Activated gamma-delta T cell (primary cell): ENCODE data around the gene RSPH6A.
"Not testable (repeated sequence)": the region's sequence is repeated elsewhere in the genome, so short reads cannot be mapped to it uniquely, and the experiment has no call there.

ENCODE experiments used
- DNase-seq: peaks from one replicate; lab custom pipeline; 2025; lab: John Stamatoyannopoulos, UW

RSPH6A gene

DNA sequence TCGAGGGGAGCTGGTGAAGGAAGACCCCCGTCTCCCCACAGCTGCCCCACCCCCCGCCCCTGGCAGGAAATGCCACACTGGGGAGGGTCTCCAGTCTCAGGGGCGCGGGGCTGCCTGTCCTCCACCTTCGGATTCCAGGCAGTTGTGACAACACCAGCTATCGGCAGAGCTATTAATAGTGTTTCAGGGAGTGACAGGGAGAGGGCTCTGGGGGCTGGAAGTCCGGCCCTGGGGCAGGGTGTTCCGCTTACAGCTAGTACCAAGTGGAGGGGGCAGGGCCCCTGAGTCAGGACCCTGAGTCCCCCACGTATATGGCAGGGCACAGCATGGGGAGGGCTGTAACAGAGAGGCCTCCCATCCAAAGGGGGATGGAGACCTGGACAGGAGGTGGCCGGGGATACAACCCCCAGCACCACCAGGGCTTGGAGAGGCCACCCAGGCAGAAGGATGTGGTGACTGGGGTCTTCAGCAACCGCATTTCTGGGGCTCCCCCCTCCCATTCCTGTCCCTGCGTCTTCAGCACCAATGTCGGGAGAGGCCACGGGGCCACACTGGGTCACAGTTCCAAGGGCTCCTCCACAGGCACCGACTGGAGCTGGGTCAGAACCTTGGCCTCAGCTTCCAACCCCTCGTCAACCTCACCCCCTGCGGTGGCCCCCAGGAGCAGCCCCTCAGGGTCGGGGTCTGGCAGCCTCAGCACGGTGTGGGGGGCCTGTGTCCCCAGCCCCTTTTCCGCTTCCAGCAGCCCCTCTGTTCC, 50.0 kb downstream of the RSPH6A start:
- DNase-seq: no peak

DNA sequence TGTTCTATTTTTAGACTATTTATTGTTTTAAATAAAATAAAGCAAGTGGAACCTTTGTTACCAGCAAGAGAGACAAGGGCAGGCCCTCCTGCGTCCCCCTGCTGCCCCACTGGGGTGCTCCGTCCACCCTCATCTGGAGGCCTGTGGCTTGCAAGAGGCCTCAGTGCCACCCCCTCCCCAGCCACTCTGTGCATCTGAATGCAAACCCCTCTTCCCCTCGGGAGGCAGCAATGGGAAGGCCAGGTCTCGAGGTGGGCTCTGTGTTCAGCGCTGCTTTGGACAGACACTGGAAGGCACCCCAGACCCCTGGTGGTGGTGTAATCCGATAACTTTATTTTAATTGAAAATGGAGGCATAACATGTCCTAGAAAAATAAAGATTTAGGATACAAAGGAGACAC, 50.6 kb downstream of the RSPH6A start:
- DNase-seq: no peak

DNA sequence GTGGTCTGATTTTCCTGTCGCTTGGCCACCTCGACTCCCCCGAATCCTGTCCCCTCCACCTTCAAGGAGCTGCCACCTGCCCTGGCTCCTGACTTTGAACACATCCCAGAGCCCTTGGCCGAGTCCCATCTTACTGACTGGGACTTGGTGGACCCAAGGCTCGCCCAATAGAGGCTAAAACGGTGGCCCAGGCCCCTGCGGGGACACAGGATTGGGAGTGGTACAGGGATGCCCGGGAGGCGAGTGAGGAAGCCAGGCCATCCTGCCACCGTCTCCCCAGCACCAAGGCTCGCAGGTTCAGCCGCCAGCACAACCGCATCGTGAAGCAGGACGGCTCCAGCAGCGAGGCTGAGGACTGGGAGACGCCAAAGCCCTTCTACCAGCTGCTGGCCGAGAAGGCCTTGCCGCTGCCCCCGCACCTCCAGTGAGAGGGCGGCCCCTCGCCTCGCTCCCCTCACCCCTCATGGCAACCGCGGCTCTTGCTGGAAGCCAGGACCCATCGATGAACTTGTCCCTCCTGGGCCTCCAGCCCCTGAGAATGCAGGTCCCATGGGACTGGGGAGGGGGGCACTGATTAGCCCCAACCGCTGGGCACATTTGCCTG, 51.3 kb downstream of the RSPH6A start:
- no peak for DNase-seq

DNA sequence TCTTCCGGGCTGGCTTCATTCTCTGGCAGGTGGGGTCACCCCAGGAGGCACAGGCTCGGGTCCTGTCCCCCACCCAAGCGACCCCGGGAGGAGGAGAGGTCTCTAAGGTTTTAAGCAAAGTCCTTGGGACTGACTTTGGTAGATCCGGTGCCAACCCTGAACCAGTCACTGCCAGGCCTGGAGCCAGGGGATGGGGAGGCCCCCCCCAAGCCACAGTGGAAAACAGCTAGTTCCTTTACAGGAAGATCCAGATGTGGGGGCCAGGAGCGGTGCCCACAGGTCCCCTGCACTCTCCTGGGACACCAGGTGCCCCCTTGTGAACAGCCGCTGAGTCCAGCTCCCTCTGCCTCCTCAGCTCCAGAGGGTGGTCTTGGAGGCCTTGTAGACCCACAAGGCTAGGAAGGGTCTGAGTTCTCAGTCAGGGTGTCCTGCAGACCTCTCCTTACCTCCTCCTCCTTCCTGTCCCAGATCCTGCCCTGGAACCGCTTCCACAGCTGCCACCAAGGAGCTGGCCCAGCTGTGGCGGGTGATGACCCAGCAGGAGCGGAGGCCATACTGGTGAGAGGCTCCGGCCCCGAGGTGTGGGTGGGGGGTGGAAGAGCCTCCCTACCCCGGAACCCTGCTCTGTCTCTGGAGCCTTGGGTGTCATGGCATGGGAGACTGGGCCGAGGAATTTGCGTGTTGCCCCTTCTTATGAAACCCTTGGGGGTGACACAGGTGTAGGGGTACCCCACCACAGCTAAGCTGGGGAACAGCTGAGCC, 52.1 kb downstream of the RSPH6A start:
- DNase-seq: no peak

DNA sequence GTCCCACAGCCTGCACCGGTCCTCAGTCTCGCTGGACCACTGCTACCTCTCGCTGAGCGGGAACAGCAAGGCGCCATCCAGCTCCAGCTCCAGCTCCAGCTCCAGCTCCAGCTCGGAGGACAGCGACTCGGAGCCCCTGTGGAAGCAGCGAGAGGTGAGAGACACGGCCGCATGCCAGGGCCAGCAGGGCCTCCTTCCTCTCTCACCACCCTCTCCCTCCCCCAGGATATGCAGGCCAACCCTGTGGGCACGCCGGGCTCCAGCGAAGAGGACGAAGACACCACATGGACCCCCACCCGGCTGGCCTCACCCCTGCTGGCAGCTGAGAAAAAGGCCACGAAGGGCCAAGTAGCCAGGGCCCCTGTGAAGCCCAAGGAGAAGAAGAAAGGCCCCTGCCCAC, 53.4 kb downstream of the RSPH6A start:
- DNase-seq: no peak

DNA sequence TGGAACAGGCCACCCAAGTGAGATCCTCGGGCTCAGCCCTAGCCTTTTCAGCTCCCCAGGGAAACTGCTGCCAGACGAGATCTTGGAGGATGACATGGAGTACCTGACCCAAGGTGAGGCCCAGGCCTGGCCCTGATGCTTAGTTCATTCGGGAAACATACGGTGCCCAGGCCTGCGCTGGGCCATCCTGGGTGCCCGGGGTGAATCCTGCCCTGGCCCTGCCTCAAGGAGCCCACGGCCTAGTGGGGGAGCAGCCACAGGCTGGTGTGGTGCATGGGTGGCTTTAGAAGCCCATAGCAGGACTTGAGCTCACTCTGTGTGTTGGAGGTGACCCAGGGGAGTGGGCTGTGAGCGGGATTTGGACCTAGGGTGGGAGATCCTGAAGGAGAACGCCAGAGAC, 56.2 kb downstream of the RSPH6A start:
- DNase-seq: no peak

DNA sequence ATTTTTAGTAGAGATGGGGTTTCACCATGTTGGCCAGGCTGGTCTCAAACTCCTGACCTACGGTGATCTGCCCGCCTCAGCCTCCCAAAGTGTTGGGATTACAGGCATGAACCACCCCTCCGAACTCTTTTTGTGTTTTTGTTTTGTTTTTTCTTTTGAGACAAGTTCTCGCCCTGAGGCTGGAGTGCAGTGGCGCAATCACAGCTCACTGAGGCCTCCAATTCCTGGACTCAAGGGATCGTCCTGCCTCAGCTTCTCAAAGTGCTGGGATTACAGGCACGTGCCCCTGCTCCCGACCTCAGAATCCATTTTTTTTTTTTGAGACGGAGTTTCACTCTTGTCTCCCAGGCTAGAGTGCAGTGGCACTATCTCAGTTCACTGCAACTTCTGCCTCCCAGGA, 57.4 kb downstream of the RSPH6A start:
- DNase-seq: no peak

DNA sequence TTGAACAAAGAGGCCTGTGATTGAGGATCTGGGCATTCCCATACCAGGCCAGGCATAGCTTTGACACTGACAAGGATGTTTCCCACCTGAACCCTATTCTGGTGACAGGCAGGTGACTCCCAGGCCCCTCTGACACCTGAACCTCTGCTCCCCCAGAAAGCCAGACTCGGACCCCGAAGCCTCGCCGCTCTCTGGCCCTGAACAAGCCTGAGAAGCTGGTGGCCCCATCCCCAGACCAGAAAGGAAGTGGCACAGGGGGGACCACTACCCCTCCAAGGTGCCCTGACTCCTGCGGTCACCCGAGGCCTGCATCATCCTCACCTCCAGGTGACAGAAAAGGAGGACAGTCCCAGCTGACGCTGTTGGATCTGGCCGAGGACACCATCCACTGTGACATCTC, 60.8 kb downstream of the RSPH6A start:
- DNase-seq: no peak

DNA sequence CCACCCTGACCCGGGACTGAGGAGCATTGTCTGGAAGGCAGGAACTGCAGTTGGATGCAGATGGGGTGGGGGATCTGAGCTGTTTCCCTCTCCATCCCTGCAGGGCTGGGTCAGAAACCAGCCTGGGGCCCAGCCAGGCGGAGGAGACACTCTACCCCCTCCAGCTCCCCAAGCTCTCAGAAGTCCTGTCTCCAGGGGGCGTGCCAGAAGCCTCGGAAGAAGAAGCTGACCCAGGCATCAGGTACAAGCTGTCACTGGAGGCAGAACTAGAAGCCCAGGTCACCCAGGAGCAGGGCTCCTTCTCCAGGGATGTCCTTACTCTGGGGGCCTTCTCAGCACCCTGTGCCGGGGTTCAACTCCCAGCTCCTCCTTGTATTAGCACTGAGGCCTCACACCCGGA, 61.6 kb downstream of the RSPH6A start:
- DNase-seq: no peak

DNA sequence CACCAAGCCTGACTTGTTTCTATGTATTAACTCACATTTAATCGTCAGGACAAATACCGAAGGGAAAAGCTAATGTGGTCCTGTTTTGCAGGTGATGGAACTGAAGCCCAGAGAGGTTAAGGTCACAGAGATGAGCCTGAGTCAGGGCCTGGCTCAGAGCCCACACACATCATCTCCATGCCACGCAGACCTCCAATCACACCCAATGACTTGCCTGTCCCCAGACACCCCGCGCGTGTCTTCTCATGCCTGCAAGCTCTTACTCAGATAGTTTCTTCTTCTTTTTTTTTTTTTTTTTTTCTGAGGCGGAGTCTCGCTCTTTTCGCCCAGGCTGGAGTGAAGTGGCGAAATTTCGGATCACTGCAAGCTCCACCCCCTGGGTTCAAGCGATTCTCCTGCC, 62.5 kb downstream of the RSPH6A start:
- DNase-seq: no peak

DNA sequence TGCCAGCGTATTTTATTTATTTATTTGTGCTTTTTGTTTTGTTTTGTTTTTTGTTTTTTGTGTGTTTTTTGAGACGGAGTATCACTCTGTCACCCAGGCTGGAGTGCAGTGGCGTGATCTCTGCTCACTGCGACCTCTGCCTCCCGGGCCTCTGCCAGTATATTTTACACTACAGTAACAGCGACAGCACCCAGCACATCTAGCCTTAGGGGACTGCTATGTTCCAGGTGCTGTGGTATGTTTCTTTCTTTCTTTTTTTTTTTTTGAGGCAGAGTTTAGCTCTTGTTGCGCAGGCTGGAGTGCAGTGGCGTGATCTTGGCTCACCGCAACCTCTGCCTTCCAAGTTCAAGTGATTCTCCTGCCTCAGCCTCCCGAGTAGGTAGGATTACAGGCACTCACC, 63.6 kb downstream of the RSPH6A start:
- not testable (repeated sequence) for DNase-seq

DNA sequence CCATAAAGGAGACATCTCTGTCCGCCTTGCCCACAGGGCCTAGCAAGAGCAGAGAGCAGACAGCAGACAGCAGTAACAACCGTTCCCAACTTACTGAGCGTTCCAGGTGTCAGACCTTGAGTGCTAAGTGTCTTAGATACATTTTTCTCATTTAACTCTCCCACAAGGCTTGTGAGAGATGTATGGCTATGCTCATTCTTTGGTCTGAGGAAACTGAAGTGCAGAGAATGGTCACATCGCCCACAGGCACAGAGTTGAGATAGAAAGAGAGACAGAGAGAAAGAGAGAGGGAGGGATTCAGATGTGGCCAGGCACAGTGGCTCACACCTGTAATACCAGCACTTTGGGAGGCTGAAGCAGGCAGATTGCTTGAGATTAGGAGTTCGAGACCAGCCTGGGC, 67.6 kb downstream of the RSPH6A start:
- DNase-seq: no peak

DNA sequence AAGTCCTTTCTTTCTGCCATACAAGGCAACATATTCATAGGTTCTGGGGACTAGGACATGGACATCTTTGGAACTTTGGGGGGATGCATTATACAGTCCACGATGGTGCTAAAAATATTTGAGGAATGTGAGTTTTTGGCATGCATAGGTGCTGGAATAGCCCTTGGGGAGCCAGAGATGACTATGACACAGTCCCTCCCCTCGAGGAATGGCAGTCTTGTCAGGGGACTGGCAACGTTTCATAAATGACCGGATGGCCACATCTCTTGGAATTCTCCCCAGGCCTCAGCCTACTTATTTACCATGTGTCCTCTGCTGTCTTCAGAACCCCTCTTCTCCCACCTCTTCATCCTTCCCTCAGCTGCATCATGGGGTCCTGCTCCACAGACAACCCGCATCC, 68.2 kb downstream of the RSPH6A start:
- DNase-seq: no peak
